HG02885 (cell line): ENCODE data around the gene MAP2K3.

Experiments used
- ATAC-seq: cut with Tn5 transposase; IDR thresholded peaks from one replicate; pipeline ENCODE4 v1.9.1; 2021; ENCODE audit warnings: mild to moderate bottlenecking; ENCODE audit not compliant: unreplicated experiment, poor library complexity

The MAP2K3 gene

GRCh38 chr17:21284319-21285163 lies at the start of gene MAP2K3:
Gene MAP2K3, plus strand, starts transcription at chr17:21284711. Its CDS starts 210 bp downstream, at chr17:21284921.
- peak; percentile 84 for ATAC-seq

DNA sequence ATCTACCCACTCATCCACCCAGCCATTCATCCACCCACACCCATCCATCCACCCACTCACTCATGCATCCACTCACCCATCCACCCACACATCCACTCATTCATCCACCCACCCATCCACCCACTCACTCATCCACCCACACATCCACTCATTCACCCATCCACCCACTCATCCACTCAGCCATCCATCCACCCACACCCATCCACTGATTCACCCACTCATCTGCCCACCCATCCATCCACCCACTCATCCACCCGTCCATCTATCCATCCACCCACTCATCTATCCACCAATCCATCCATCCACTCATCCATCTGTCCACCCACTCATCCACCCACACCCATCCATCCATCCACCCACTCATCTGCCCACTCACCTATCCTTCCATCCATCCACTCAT lies 48.6 kb upstream of the MAP2K3 start:
- ATAC-seq: no peak

GRCh38 chr17:21239680-21240368 lies 44.7 kb upstream of the MAP2K3 start:
- ATAC-seq: no peak

GRCh38 chr17:21240369-21241055 lies 44.0 kb upstream of the MAP2K3 start:
- no peak for ATAC-seq

DNA sequence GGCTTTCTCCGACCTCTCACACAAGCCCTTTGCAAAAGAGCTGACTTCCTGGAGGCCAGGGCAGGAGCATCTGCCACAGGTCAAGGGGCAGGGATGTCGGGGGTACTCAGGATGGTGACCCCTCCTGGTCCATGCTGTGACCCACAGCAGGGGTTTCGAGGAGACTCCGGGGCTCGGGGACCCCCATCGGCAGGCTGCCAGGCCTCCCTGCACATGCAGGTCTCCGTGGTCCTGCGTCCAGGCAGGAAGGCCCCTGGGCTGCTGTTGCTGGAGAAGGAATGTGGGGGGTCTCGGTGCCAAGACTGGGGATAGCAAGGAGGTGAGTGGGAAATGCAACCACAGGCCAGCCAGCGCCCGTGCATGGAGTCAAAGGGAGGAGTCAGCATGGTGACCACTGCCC lies 42.9 kb upstream of the MAP2K3 start:
- no peak for ATAC-seq

DNA sequence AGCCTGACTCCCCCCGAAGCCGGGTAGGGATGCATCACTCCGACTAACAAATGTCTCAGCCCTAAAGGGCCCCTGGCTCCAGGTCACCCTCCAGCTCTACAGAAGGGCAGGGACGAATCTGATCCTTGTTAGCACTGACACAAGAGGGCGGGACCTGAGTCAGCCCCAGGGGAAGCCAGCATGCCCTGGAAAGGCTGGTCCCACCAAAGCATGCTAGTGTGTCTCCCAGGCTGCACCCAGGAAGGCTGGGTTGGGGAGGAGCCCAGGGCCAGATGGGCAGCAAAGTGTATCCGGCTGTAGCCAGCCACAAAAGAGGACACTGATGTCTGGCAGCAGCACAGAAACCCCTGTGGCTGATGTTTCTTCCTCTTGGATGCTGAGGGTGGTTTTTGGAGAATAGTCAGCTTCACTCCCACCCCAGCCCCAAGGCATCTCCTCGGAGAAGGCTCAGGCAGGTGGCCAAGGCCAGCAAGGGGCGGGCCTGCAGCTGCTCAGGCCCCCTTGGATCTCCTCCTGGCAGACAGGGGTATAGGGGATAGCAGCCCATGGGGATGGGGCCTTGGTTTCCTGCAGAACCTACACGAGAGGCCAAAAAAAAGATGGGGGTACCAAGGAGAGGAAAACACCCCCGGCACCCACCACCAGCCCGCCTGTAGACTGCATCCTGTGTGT lies 42.3 kb upstream of the MAP2K3 start:
- ATAC-seq: no peak

- no peak for ATAC-seq
These were observed 41.6 kb upstream of the MAP2K3 start for GRCh38 chr17:21242780-21243515.

- ATAC-seq: no peak
These were observed 40.8 kb upstream of the MAP2K3 start for GRCh38 chr17:21243516-21244303.

GRCh38 chr17:21245639-21246084 lies 38.8 kb upstream of the MAP2K3 start:
- ATAC-seq: no peak

- ATAC-seq: no peak
These were observed 37.8 kb upstream of the MAP2K3 start for GRCh38 chr17:21246698-21247097.

DNA sequence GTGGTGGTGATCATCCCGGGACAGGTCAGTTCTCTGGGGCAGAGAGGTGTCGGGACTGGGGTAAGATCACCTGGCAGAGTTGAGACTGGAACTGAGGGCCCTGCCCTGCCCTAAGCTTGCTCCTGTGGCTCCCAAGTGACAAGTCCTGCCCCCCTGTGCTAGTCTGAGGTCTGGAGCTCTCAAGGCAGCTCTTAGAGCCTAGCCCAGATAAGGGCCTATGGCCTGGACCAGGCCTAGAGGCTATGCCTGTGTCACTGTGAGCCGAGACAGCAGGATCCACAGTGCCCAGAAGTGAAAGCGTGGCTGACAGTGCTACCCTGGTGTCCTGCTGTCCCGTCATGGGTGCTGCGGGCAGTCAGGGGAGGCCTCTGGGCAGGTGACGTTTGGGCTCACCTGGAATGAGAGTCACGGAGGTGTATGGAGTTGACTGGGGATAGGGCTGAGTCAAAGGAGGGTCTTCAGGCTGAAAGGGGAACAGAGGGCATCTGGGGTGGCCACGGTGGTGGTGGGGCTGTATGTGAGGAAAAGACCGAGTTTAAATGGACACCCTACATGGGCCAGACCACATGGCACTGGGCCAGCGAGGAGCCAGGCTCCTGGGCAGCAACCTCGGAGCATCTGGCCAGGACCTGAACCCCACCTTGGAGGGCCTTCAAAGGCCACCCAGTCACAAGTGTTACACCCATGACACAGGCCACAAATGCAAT lies 36.8 kb upstream of the MAP2K3 start:
- ATAC-seq: no peak

DNA sequence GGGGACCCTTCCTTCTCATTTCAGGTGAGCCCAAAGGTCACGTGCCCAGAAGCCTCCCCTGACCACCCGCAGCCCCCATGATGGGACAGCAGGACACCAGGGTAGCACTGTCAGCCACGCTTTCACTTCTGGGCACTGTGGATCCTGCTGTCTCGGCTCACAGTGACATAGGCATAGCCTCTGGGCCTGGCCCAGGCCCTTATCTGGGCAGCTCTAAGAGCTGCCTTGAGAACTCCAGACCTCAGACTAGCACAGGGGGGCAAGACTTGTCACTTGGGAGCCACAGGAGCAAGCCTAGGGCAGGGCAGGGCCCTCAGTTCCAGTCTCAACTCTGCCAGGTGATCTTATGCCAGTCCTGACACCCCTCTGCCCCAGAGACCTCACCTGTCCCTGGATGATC lies 36.0 kb upstream of the MAP2K3 start:
- no peak for ATAC-seq

DNA sequence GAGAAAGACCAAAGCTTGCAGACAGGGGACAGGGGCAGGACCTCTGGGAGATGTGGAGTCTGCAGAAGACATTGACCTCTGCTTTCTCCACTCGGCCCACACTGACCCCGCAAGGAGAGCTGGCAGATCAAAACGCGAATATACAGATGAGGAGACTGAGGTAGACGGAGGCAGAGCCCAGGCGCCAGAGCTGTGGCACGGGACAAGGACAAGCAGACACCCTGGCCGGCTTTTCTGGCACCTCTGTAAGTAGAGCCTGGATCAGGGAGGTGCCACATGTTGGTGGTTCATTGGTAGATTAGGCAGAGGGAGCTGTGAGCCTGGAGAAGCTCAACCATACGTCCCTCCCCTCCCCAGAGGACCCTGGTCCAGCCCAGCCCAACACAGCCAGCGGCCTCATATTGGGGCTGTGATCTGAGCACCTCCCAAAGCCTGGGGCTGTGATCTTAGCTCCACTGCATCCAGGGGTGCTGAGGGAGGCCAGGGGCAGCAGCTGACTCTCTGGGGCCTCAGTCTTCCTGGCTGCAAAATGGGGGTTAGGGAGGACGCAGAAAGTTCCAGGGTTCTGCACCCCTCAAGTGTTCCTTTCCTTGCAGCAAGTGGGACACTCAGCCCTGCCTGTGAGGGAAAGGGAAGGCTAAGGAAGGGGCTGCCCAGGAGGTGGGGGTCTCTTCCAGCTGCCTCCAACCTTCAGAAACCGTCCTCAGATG lies 35.3 kb upstream of the MAP2K3 start:
- ATAC-seq: no peak

DNA sequence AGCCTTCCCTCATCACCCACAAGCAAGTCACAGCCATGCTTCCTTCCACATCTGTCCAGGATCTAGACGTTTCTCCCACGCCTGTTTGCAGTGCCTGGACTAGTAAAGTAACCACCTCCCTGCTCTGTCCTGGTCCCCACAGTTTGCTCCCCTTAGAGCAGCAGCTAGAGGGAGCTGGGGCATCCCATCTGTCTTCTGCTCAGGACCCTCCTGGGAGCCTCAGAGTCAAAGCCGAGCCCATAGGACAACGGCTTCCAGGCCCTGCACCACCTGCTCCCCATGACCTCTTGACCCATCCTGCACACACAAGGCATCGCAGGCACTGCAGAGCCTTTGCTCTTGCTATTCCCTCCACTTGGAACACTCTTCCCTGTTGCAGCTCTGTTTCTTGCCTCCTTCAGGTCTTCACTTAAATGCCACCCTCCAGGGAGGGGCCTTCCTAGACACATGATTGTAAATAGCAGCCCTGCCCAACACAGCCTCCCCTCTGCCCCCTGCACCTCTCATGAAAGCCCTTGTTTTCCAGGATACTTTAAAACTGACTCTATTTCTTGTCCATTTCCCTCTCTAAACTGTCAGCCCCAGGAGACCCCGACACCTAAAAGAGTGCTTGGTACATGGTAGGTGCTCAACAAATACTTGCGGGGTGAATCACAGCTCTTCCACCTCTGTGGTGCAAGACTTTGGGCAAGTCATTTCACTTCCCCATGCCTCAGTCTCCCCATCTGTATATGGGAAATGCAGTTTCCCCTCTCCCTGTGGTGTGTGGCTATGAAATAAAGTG lies 34.4 kb upstream of the MAP2K3 start:
- ATAC-seq: no peak

DNA sequence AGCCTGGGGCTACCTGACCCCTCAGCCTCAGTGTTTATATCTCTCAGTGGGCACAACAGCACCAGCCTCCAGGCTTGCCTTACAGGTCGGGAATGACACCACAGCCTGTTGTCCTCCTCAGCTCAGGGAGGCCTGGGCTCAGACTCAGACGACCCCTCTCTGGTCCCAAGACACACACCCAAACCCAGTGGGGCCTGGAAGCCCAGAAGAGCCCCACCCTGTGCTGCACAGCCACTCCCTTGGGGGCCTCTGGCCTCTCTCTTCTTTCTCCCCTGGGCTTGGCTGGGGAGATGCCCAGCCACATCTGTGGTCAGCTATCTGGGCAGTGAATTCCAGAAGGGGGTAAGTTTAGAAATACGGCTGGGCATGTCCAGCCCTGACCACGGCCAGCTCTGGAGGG lies 33.7 kb upstream of the MAP2K3 start:
- ATAC-seq: no peak

GRCh38 chr17:21251337-21252010 lies 33.0 kb upstream of the MAP2K3 start:
- no peak for ATAC-seq
